Testis (tissue), 2 donors: Measurements from ENCODE around the gene COPB1.

Experiments
- CTCF ChIP-seq, 3 experiments: fragments of 450-650 bp in 2 of 3; fragments of 200-600 bp in 1 of 3; sonication (generic) in 1 of 3; IDR thresholded peaks; one replicate each; pipeline ENCODE4 v1.5.1; 2016 to 2019; ENCODE audit warnings: antibody characterized with exemption in 3 of 3, mild to moderate bottlenecking in 2 of 3, moderate library complexity in 1 of 3
- POLR2A ChIP-seq: fragments of 450-650 bp; IDR thresholded peaks from one replicate; pipeline ENCODE4 v1.6.1; 2017; ENCODE audit warnings: antibody characterized with exemption, mild to moderate bottlenecking, moderate library complexity

DNA sequence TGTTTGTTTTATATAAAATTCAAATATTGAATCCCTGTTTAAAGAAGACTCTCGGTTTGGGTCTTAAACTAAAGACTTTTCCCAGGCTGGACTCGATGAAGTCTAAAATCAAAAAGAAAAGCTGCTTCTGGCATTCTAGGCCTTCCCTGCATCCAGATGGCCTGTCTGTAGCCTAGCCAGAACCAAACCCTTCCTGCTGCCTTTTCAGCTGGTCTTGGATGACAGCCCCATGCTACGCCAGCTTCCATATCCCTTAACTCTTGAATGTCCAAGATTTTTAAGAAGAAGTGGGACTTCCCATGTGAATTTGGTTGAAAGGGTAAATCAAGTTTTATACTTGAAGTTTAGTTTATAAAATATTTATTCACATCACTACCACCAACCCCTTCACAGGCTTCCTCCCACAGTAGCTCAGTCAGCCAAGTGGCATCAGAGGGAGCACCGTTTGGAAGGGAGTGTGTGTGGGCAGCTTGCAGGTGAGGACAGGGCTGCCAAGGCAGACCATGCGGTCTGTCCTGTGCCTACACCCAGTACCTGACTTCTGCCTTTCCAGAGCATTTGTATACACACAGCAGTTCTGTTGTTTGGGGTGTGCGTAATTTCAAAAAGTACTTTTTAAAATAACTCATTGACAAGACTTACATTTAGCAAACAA, 38.8 kb upstream of the COPB1 start:
- TF ChIP-seq CTCF (IDR thresholded peaks at IDR 0.05), result no peak
- no peak for TF ChIP-seq POLR2A
